ENCODE results near the gene CNGA2.

CNGA2 gene

GRCh38 chrX:151711787-151712186 is 22.8 kb upstream of the CNGA2 start:
- no peak overlapping the region for H3K27ac ChIP-seq
- TF ChIP-seq CTCF (IDR thresholded peaks at IDR 0.05), result no peak
- TF ChIP-seq ZFX (IDR thresholded peaks at IDR 0.05; ENCODE audit: borderline replicate concordance), result no peak

GRCh38 chrX:151712253-151712652 is 22.3 kb upstream of the CNGA2 start:
- no peak for TF ChIP-seq CTCF (IDR thresholded peaks at IDR 0.05)
- TF ChIP-seq ZFX (IDR thresholded peaks at IDR 0.05; ENCODE audit: borderline replicate concordance), result no peak
- no peak overlapping the region for H3K27ac ChIP-seq

GRCh38 chrX:151713849-151714248 is 20.7 kb upstream of the CNGA2 start:
- no peak overlapping the region for H3K27ac ChIP-seq
- no peak for TF ChIP-seq ZFX (IDR thresholded peaks at IDR 0.05; ENCODE audit: borderline replicate concordance)
- peak; percentile 69 for TF ChIP-seq CTCF (IDR thresholded peaks at IDR 0.05)

- H3K27ac ChIP-seq, result no peak overlapping the region
- TF ChIP-seq CTCF (IDR thresholded peaks at IDR 0.05) (no peak), ZFX (IDR thresholded peaks at IDR 0.05; ENCODE audit: borderline replicate concordance) (no peak)
Observed at GRCh38 chrX:151714362-151714761, 20.2 kb upstream of the CNGA2 start.

- no peak within 1 kb of the TSS for H3K27ac ChIP-seq
- no peak for TF ChIP-seq CTCF (IDR thresholded peaks at IDR 0.05)
- no peak for TF ChIP-seq ZFX (IDR thresholded peaks at IDR 0.05; ENCODE audit: borderline replicate concordance)
Observed at GRCh38 chrX:151715752-151716151, 18.8 kb upstream of the CNGA2 start, which contains the start of gene FATE1. Gene FATE1 (plus strand): TSS chrX:151716035. CDS start chrX:151716120, 85 bp downstream.

GRCh38 chrX:151722241-151722846 is 12.2 kb upstream of the CNGA2 start:
- TF ChIP-seq CTCF (IDR thresholded peaks at IDR 0.05), result peak; percentile 69
- no peak for TF ChIP-seq ZFX (IDR thresholded peaks at IDR 0.05; ENCODE audit: borderline replicate concordance)
- H3K27ac ChIP-seq, result no peak overlapping the region

GRCh38 chrX:151723156-151723760 is 11.3 kb upstream of the CNGA2 start:
- TF ChIP-seq ZFX (IDR thresholded peaks at IDR 0.05; ENCODE audit: borderline replicate concordance) (no peak), CTCF (IDR thresholded peaks at IDR 0.05) (no peak)
- no peak overlapping the region for H3K27ac ChIP-seq
